SK-N-SH (cell line): ENCODE results near the gene RAMP3.
A peak's percentile ranks its signal among the peaks of the same experiment; 100 is the strongest.

Source experiments
- CTCF ChIP-seq: fragments of 200-600 bp; sonication (generic); IDR thresholded peaks from 2 replicates; pipeline ENCODE4 v1.6.1; 2017; ENCODE audit warnings: antibody characterized with exemption, mild to moderate bottlenecking, moderate library complexity
- ELF1 ChIP-seq: IDR thresholded peaks from 2 replicates; pipeline ENCODE4 v1.4.0; 2012
- MXI1 ChIP-seq: IDR thresholded peaks from 2 replicates; pipeline ENCODE4 v1.6.1; 2012; ENCODE audit warnings: mild to moderate bottlenecking, low read depth, low read length, improper control_type of control experiment
- RAD21 ChIP-seq: IDR thresholded peaks from 2 replicates; pipeline ENCODE4 v1.6.1; 2012; ENCODE audit warnings: mild to moderate bottlenecking, low read length
- RXRA ChIP-seq: IDR thresholded peaks from 2 replicates; pipeline ENCODE4 v1.4.0; 2012; ENCODE audit warnings: low read depth, mild to moderate bottlenecking, borderline replicate concordance
- SIN3A ChIP-seq: IDR thresholded peaks from 2 replicates; pipeline ENCODE4 v1.6.1; 2012; ENCODE audit warnings: low read depth, mild to moderate bottlenecking, low read length, moderate library complexity, borderline replicate concordance

GRCh38 chr7:45215601-45216062 is 58.0 kb downstream of the RAMP3 start:
- TF ChIP-seq CTCF (no peak), RAD21 (no peak), ELF1 (no peak), RXRA (no peak), SIN3A (no peak), MXI1 (peak; percentile 93)
